Measurements from ENCODE around the gene EEF1E1. TPM values are rescaled to one million over a fixed set of nuclear protein-coding genes. Genes with fewer than 3 reads are reported as not detected.

Gene EEF1E1
- polyA plus RNA-seq, 3 donors, result 14.6 to 42.2 (median 26.2) TPM

- Histone ChIP-seq H3K9ac (ENCODE audit: insufficient read depth, low read length, poor library complexity, severe bottlenecking) (no peak overlapping the region), H3K27me3 (ENCODE audit: control insufficient read depth in 2 of 2, insufficient read depth in 2 of 2, low read length in 2 of 2) (no peaks in the 10 kb centered on the region), H3K4me2 (replicated peaks; ENCODE audit: extremely low read depth, low read length, poor library complexity, severe bottlenecking) (no peak overlapping the region), H3K27ac (ENCODE audit: low read depth in 1 of 2, low read length in 2 of 2) (no peak overlapping the region), H3K4me1 (ENCODE audit: control insufficient read depth in 1 of 2, insufficient read depth in 2 of 2, low read length in 2 of 2) (no peaks in the 10 kb centered on the region), H2AFZ (ENCODE audit: insufficient read depth, low read depth, low read length, poor library complexity, severe bottlenecking) (no peak overlapping the region), H3K4me3 (replicated peaks in 1 of 3; ENCODE audit: low read depth in 2 of 3, low read length in 3 of 3) (no peak overlapping the region), H3K36me3 (replicated peaks in 1 of 2; ENCODE audit: control insufficient read depth in 1 of 2, insufficient read depth in 2 of 2, low read length in 2 of 2) (no peaks in the 10 kb centered on the region), H4K20me1 (ENCODE audit: insufficient read depth, low read length) (no peaks in the 10 kb centered on the region), H3K79me2 (ENCODE audit: insufficient read depth, low read length) (no peaks in the 10 kb centered on the region), H3K9me3 (replicated peaks in 1 of 2; ENCODE audit: control insufficient read depth in 1 of 2, insufficient read depth in 1 of 2, low read length in 2 of 2) (no peaks in the 10 kb centered on the region)
- H3K9me3 Mint-ChIP-seq, result peaks cover 0 to 1% (median 0%) of the 10 kb centered on the region in 7 donors
- no peak for DNase-seq
- H3K27ac Mint-ChIP-seq, result no peak overlapping the region
- intact Hi-C loops (cut with micrococcal nuclease), result no loop called here
- no peak overlapping the region for H3K4me3 Mint-ChIP-seq
- H3K36me3 Mint-ChIP-seq, result no peaks in the 10 kb centered on the region
- peaks cover 1% of the 10 kb centered on the region for H3K4me1 Mint-ChIP-seq
- whole genome bisulfite sequencing (ENCODE audit: insufficient coverage), result no CpG with 5 or more reads among the region's 2 CpGs
- TF ChIP-seq CTCF (IDR thresholded peaks at IDR 0.05), result no peak
- peaks cover 2 to 4% (median 2%) of the 10 kb centered on the region in 3 donors for H3K27me3 Mint-ChIP-seq (ENCODE audit: low read depth in 3 of 3)
Observed at GRCh38 chr6:8143945-8144344, 41.6 kb upstream of the EEF1E1 start.

- no peak for DNase-seq
- H3K9ac ChIP-seq (ENCODE audit: insufficient read depth, low read length, poor library complexity, severe bottlenecking), result no peak overlapping the region
- no peak overlapping the region for H3K4me3 ChIP-seq (replicated peaks in 1 of 3; ENCODE audit: low read depth in 2 of 3, low read length in 3 of 3)
- no peaks in the 10 kb centered on the region for H3K36me3 ChIP-seq (replicated peaks in 1 of 2; ENCODE audit: control insufficient read depth in 1 of 2, insufficient read depth in 2 of 2, low read length in 2 of 2)
- Mint-ChIP-seq H3K4me1 (peaks cover 1% of the 10 kb centered on the region), H3K27me3 (ENCODE audit: low read depth in 3 of 3) (peaks cover 4 to 7% (median 4%) of the 10 kb centered on the region in 3 donors), H3K4me3 (no peak overlapping the region), H3K9me3 (peaks cover 0 to 2% (median 0%) of the 10 kb centered on the region in 7 donors), H3K27ac (no peak overlapping the region), H3K36me3 (no peaks in the 10 kb centered on the region)
- H3K27ac ChIP-seq (ENCODE audit: low read depth in 1 of 2, low read length in 2 of 2), result no peak overlapping the region
- H3K79me2 ChIP-seq (ENCODE audit: insufficient read depth, low read length), result no peaks in the 10 kb centered on the region
- TF ChIP-seq CTCF (IDR thresholded peaks at IDR 0.05), result no peak
- no peaks in the 10 kb centered on the region for H3K27me3 ChIP-seq (ENCODE audit: control insufficient read depth in 2 of 2, insufficient read depth in 2 of 2, low read length in 2 of 2)
- WGBS (ENCODE audit: insufficient coverage), result 90% methylated on average over 4 of the region's 7 CpGs
- H2AFZ ChIP-seq (ENCODE audit: insufficient read depth, low read depth, low read length, poor library complexity, severe bottlenecking), result no peak overlapping the region
- H3K9me3 ChIP-seq (replicated peaks in 1 of 2; ENCODE audit: control insufficient read depth in 1 of 2, insufficient read depth in 1 of 2, low read length in 2 of 2), result no peaks in the 10 kb centered on the region
- no peaks in the 10 kb centered on the region for H4K20me1 ChIP-seq (ENCODE audit: insufficient read depth, low read length)
- intact Hi-C loops (cut with micrococcal nuclease), result no loop called here
- H3K4me2 ChIP-seq (replicated peaks; ENCODE audit: extremely low read depth, low read length, poor library complexity, severe bottlenecking), result no peak overlapping the region
- H3K4me1 ChIP-seq (ENCODE audit: control insufficient read depth in 1 of 2, insufficient read depth in 2 of 2, low read length in 2 of 2), result no peaks in the 10 kb centered on the region
Observed at GRCh38 chr6:8139451-8139850, 37.1 kb upstream of the EEF1E1 start.
